KMS-11 (cell line): ENCODE results near the gene BTBD9.

Source experiments
- H2AFZ ChIP-seq: fragments of 200-600 bp; sonication (generic); 2 replicates; pipeline ENCODE4 v1.6.1; 2016; ENCODE audit warnings: antibody characterized with exemption, mixed run types, low read depth
- H3K27ac ChIP-seq: fragments of 200-600 bp; sonication (generic); 2 replicates; pipeline ENCODE4 v1.6.1; 2016; ENCODE audit warnings: mild to moderate bottlenecking, mixed run types
- H3K27me3 ChIP-seq: fragments of 200-600 bp; sonication (generic); 2 replicates; pipeline ENCODE4 v1.6.1; 2017; ENCODE audit warnings: mild to moderate bottlenecking, low read depth, mixed run types, moderate library complexity; ENCODE audit not compliant: insufficient read depth
- H3K36me3 ChIP-seq: fragments of 200-600 bp; sonication (generic); 2 replicates; pipeline ENCODE4 v1.6.1; 2017; ENCODE audit warnings: mild to moderate bottlenecking, mixed run types; ENCODE audit not compliant: insufficient read depth
- H3K4me1 ChIP-seq: fragments of 200-600 bp; sonication (generic); 2 replicates; pipeline ENCODE4 v1.6.1; 2016; ENCODE audit warnings: mild to moderate bottlenecking, low read depth, mixed run types; ENCODE audit not compliant: poor library complexity, severe bottlenecking
- H3K4me2 ChIP-seq: fragments of 200-600 bp; sonication (generic); 2 replicates; pipeline ENCODE4 v1.7.0; 2016; ENCODE audit warnings: mild to moderate bottlenecking, mixed run types
- H3K4me3 ChIP-seq: fragments of 200-600 bp; sonication (generic); IDR thresholded peaks from 2 replicates; pipeline ENCODE4 v1.6.1; 2017; ENCODE audit warnings: low read depth, low read length, mixed read lengths; ENCODE audit not compliant: insufficient read depth
- H3K79me2 ChIP-seq: fragments of 200-600 bp; sonication (generic); 2 replicates; pipeline ENCODE4 v1.6.1; 2016; ENCODE audit warnings: low read depth, mixed run types; ENCODE audit not compliant: insufficient read depth
- H3K9ac ChIP-seq: fragments of 200-600 bp; sonication (generic); 2 replicates; pipeline ENCODE4 v1.6.1; 2016; ENCODE audit warnings: mild to moderate bottlenecking, mixed run types
- H4K20me1 ChIP-seq: fragments of 200-600 bp; sonication (generic); 2 replicates; pipeline ENCODE4 v1.6.1; 2016; ENCODE audit warnings: mild to moderate bottlenecking, mixed run types; ENCODE audit not compliant: insufficient read depth
- TF ChIP-seq, protein P1 (sequence below): fragments of 200-600 bp; sonication (generic); conservative IDR thresholded peaks from 2 replicates; pipeline ENCODE4 v1.6.1; 2017; ENCODE audit warnings: low read depth, mild to moderate bottlenecking, antibody characterized with exemption, low read length, moderate library complexity, mixed read lengths

The BTBD9 gene

DNA sequence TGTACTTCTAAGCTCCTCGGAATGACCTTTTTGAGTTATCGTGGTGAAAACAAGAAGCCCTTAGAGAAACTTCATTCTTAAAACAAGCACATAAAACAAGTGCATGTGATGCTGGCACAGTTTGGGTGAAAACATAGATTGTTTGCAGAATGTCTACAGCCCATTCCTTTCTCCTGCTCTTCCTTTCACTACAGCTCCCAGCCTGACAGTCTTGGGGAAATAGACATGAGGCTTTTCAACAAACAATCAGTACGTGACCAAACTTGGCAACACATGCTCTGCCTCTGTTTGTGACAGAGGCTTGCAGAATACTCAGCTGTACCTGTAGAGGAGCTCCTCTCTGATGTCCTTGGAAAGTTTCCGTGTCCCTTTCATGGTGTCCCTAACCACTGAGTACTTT lies 498.6 kb downstream of the BTBD9 start:
- H3K9ac ChIP-seq: no peak overlapping the region
- H3K4me3 ChIP-seq: no peak overlapping the region
- no peaks in the 10 kb centered on the region for H3K36me3 ChIP-seq
- H3K27ac ChIP-seq: no peak overlapping the region
- H2AFZ ChIP-seq: no peak overlapping the region
- H3K79me2 ChIP-seq: no peaks in the 10 kb centered on the region
- no peak overlapping the region for H3K4me2 ChIP-seq
- H3K4me1 ChIP-seq: no peaks in the 10 kb centered on the region
- TF ChIP-seq, protein P1, sequence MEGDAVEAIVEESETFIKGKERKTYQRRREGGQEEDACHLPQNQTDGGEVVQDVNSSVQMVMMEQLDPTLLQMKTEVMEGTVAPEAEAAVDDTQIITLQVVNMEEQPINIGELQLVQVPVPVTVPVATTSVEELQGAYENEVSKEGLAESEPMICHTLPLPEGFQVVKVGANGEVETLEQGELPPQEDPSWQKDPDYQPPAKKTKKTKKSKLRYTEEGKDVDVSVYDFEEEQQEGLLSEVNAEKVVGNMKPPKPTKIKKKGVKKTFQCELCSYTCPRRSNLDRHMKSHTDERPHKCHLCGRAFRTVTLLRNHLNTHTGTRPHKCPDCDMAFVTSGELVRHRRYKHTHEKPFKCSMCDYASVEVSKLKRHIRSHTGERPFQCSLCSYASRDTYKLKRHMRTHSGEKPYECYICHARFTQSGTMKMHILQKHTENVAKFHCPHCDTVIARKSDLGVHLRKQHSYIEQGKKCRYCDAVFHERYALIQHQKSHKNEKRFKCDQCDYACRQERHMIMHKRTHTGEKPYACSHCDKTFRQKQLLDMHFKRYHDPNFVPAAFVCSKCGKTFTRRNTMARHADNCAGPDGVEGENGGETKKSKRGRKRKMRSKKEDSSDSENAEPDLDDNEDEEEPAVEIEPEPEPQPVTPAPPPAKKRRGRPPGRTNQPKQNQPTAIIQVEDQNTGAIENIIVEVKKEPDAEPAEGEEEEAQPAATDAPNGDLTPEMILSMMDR: no peak
- H3K27me3 ChIP-seq: no peaks in the 10 kb centered on the region
- H4K20me1 ChIP-seq: no peaks in the 10 kb centered on the region

DNA sequence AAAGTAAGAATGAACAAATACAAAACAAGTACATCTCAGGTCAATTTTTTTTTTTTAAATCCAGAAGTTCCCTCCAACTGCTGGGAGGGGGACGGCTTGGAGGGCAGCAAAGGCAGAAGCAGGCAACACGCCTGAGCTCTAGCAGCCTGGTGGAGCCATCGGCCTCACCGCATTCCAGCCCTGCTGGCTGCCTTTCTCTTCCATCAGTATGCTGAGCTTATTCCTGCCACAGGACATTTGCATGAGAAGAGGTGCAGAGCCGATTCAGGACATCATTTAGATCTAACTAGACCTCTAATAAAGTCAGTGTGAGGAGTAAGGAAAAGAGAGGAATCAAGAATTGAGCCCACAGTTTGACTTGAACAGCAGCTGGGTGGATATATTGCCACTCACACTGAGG lies 501.4 kb downstream of the BTBD9 start:
- TF ChIP-seq, protein P1: no peak
- no peak overlapping the region for H3K4me2 ChIP-seq
- H3K9ac ChIP-seq: no peak overlapping the region
- H3K79me2 ChIP-seq: no peaks in the 10 kb centered on the region
- no peak overlapping the region for H3K4me3 ChIP-seq
- H4K20me1 ChIP-seq: no peaks in the 10 kb centered on the region
- no peaks in the 10 kb centered on the region for H3K36me3 ChIP-seq
- H3K27ac ChIP-seq: no peak overlapping the region
- no peaks in the 10 kb centered on the region for H3K27me3 ChIP-seq
- H2AFZ ChIP-seq: no peak overlapping the region
- H3K4me1 ChIP-seq: peaks cover under 1% of the 10 kb centered on the region

DNA sequence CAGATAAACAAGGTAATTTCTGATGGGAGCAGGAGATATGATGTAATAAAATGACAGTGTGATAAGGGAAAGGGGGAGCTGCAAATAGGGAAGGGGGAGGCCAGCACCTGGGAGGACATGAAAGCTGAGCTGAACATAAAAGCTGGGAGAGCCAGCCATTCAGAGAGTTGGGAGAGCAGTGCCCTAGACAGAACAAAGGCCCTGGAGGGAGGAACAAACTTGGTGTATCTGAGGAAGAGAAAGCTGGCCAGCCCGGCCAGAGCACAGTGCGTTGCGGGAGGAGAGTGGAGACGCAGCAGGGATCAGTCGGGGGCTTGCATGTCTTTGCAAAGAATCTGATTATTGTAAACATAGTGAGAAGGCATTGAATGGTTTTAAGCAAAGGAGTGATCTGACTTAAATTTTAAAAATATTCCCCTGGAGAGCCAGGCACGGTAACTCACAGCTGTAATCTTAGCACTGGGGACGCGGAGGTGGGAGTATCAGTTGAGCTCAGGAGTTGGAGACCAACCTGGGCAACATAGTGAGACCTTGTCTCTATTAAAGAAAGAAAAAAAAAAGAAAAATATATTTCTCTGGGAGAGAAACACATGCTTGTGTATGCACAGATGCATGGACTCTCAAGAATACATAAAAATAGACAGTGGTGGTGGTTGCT lies 502.0 kb downstream of the BTBD9 start:
- Histone ChIP-seq H3K4me1 (peaks cover 6% of the 10 kb centered on the region), H3K27ac (no peak overlapping the region), H3K4me3 (no peak overlapping the region), H3K27me3 (no peaks in the 10 kb centered on the region), H3K4me2 (no peak overlapping the region), H3K36me3 (no peaks in the 10 kb centered on the region), H3K9ac (no peak overlapping the region), H3K79me2 (no peaks in the 10 kb centered on the region), H4K20me1 (no peaks in the 10 kb centered on the region), H2AFZ (no peak overlapping the region)
- TF ChIP-seq, protein P1: no peak

DNA sequence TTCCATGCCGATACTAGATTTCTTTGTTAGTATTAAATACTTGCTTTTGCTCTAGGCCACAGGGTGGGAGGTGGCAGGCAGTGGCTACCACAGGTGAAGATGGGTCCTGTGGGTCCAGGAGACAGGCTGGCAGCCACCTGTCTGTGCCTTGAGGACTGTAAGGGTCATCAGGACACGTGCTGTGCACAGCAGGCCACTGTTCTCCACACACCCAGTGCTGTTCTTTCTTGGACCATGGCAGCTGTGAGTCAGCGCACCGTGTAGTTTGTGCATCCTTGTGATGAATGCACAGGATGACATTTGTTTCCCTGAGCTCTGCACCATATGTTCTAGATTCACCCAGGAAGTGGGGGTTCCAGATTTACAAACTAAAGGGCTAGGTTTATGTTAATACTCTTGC lies 503.2 kb downstream of the BTBD9 start:
- Histone ChIP-seq H2AFZ (no peak overlapping the region), H3K27me3 (no peaks in the 10 kb centered on the region), H3K4me1 (peaks cover 6% of the 10 kb centered on the region), H3K4me3 (no peak overlapping the region), H3K27ac (no peak overlapping the region), H3K36me3 (no peaks in the 10 kb centered on the region), H3K4me2 (no peak overlapping the region), H3K79me2 (no peaks in the 10 kb centered on the region), H4K20me1 (no peaks in the 10 kb centered on the region), H3K9ac (no peak overlapping the region)
- TF ChIP-seq, protein P1: no peak
